HEK293T (cell line): Measurements from ENCODE around the gene MTERF1.

Experiments
- CTCF ChIA-PET: fragments of 350-600 bp; formaldehyde crosslinking; extraction: SDS; loops from one replicate; lab custom pipeline; 2021; ENCODE audit warnings: antibody characterized with exemption, inconsistent platforms; lab: Yijun Ruan, JAX
- POLR2A ChIA-PET: fragments of 350-600 bp; formaldehyde crosslinking; extraction: SDS; loops from one replicate; lab custom pipeline; 2020; ENCODE audit warnings: antibody characterized with exemption, inconsistent platforms; lab: Yijun Ruan, JAX
- DNase-seq: peaks from one replicate; pipeline ENCODE4 v3.0.0; 2012; ENCODE audit warnings: mixed read lengths; ENCODE audit errors: extremely low spot score
- ARNT ChIP-seq: fragments of 450-650 bp; IDR thresholded peaks from 2 replicates; pipeline ENCODE4 v1.6.1; 2017; ENCODE audit warnings: mild to moderate bottlenecking
- BHLHE40 ChIP-seq: fragments of 450-650 bp; IDR thresholded peaks from 2 replicates; pipeline ENCODE4 v1.6.1; 2016; ENCODE audit warnings: mild to moderate bottlenecking, moderate library complexity, borderline replicate concordance
- CTBP1 ChIP-seq: fragments of 450-650 bp; IDR thresholded peaks from 2 replicates; pipeline ENCODE4 v1.6.1; 2016; ENCODE audit warnings: borderline replicate concordance
- ELF4 ChIP-seq: fragments of 450-650 bp; IDR thresholded peaks from 2 replicates; pipeline ENCODE4 v1.6.1; 2017; ENCODE audit warnings: antibody characterized with exemption
- FOXA1 ChIP-seq: fragments of 450-650 bp; IDR thresholded peaks from 2 replicates; pipeline ENCODE4 v1.6.1; 2016; ENCODE audit warnings: mild to moderate bottlenecking
- FOXK2 ChIP-seq: fragments of 450-650 bp; IDR thresholded peaks from 2 replicates; pipeline ENCODE4 v1.6.1; 2016; ENCODE audit warnings: mild to moderate bottlenecking
- FOXM1 ChIP-seq: fragments of 450-650 bp; IDR thresholded peaks from 2 replicates; pipeline ENCODE4 v1.6.1; 2017; ENCODE audit warnings: mild to moderate bottlenecking, borderline replicate concordance
- HDGF ChIP-seq: fragments of 450-650 bp; IDR thresholded peaks from 2 replicates; pipeline ENCODE4 v1.6.1; 2017; ENCODE audit warnings: antibody characterized with exemption, borderline replicate concordance
- L3MBTL2 ChIP-seq: fragments of 450-650 bp; conservative IDR thresholded peaks from 2 replicates; pipeline ENCODE4 v1.6.1; 2016; ENCODE audit warnings: mild to moderate bottlenecking
- LEF1 ChIP-seq: fragments of 450-650 bp; IDR thresholded peaks from 2 replicates; pipeline ENCODE4 v1.6.1; 2017; ENCODE audit warnings: mild to moderate bottlenecking, borderline replicate concordance
- NFRKB ChIP-seq: fragments of 450-650 bp; IDR thresholded peaks from 2 replicates; pipeline ENCODE4 v1.6.1; 2016; ENCODE audit warnings: mild to moderate bottlenecking, moderate library complexity
- SP1 ChIP-seq: fragments of 450-650 bp; IDR thresholded peaks from 2 replicates; pipeline ENCODE4 v1.6.1; 2017
- SUZ12 ChIP-seq: fragments of 450-650 bp; IDR thresholded peaks from 2 replicates; pipeline ENCODE4 v1.6.1; 2016; ENCODE audit warnings: mild to moderate bottlenecking
- TARDBP ChIP-seq: fragments of 450-650 bp; IDR thresholded peaks from 2 replicates; pipeline ENCODE4 v1.6.1; 2016
- ZNF384 ChIP-seq: fragments of 450-650 bp; IDR thresholded peaks from 2 replicates; pipeline ENCODE4 v1.6.1; 2016
- TF ChIP-seq, protein P1 (sequence below): fragments of 450-650 bp; IDR thresholded peaks from 2 replicates; pipeline ENCODE4 v1.6.1; 2016

MTERF1 gene

DNA sequence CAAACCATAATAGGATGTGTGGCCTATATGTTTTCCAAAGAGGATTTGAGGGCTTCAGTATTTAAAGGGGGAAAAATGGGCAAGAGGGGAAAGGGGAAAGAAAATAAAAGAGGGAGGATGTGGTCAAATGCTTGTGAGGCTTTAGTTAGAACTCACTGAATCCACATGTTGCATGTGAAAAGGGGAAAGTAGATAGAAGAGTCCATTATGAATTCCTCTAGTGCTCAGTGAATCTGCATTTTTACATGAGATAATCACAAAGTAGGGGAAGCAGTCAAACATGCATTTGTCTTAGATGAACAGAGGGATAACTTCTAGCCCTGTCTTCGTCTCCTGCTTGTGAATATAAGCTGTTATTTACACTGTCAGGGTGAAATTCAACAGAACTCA lies 35.5 kb upstream of the MTERF1 start:
- ChIA-PET CTCF (interaction anchor here (0.9 kb wide), 1 partner anchor 35 kb away, joined by 3 read pairs; the partner anchor contains the start of gene MTERF1), POLR2A (interaction anchor here (1.1 kb wide), 1 partner anchor 25 kb away, joined by 5 read pairs; the partner anchor contains the start of gene AKAP9)
- DNase-seq: no peak
- TF ChIP-seq FOXM1 (no peak), SP1 (no peak), LEF1 (no peak), CTBP1 (no peak), FOXK2 (no peak), L3MBTL2 (no peak), TARDBP (no peak), HDGF (no peak)

DNA sequence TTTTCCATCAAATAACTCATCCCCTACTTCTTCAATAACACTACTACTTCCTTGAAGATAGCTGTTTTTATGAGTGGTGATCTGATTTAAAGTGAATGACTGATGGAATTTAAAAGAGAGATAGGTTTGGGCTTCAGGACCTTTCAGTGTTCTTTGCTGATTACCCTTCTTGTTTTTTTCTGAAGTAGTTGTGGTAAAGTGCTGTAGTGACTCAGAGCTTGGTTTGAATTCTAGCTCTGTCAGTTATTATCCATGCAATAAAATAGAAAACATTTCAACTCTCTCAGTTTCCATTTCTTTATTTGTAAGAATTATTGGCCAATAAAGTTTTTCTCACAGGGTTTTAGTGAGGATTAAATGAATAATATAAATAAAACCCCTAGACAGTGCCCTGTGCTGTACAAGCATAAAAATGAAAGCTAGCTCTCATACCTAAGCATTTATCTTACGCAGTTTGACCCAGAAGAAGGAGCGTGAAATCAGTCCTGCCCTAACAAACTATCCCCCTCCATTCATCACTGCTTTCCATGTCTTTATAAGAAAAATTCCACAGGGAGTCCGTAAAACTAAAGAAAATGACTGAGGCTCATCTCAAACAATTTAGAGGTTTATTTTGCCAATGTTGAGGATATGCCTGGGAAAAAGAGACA lies 35.0 kb upstream of the MTERF1 start:
- TF ChIP-seq LEF1: no peak
- TF ChIP-seq BHLHE40: no peak
- TF ChIP-seq NFRKB: no peak
- no peak for TF ChIP-seq FOXA1
- no peak for TF ChIP-seq FOXM1
- no peak for TF ChIP-seq HDGF
- TF ChIP-seq ELF4: no peak
- ChIA-PET CTCF (interaction anchor here (0.9 kb wide), 1 partner anchor 35 kb away, joined by 3 read pairs; the partner anchor contains the start of gene MTERF1), POLR2A (interaction anchor here (1.1 kb wide), 1 partner anchor 25 kb away, joined by 5 read pairs; the partner anchor contains the start of gene AKAP9)
- DNase-seq: no peak

DNA sequence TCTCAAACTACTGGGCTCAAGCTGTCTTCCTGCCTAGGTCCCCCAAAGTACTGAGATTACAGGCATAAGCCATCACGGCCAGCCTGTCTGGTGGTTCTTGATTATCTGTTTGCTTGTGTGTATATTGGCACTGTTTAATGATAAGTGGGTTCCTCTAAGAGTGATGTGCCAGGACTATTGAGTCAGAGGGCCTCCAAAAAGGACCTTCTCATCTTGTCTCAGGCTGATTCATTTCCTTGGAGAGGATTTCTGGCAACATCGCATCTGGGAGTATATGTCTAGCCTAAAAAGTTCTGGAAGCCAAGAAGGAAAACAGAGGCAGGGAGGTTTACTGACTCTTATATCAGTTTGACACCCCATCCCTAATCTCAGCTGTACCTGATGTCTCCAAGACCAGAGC lies 33.1 kb upstream of the MTERF1 start:
- TF ChIP-seq, protein P1, sequence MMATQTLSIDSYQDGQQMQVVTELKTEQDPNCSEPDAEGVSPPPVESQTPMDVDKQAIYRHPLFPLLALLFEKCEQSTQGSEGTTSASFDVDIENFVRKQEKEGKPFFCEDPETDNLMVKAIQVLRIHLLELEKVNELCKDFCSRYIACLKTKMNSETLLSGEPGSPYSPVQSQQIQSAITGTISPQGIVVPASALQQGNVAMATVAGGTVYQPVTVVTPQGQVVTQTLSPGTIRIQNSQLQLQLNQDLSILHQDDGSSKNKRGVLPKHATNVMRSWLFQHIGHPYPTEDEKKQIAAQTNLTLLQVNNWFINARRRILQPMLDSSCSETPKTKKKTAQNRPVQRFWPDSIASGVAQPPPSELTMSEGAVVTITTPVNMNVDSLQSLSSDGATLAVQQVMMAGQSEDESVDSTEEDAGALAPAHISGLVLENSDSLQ: no peak
- TF ChIP-seq L3MBTL2 (no peak), FOXA1 (no peak)
- ChIA-PET CTCF (no interaction called here), POLR2A (interaction anchor here (1.1 kb wide), 1 partner anchor 28 kb away, joined by 4 read pairs; no protein-coding TSS in a partner anchor)
- DNase-seq: no peak

DNA sequence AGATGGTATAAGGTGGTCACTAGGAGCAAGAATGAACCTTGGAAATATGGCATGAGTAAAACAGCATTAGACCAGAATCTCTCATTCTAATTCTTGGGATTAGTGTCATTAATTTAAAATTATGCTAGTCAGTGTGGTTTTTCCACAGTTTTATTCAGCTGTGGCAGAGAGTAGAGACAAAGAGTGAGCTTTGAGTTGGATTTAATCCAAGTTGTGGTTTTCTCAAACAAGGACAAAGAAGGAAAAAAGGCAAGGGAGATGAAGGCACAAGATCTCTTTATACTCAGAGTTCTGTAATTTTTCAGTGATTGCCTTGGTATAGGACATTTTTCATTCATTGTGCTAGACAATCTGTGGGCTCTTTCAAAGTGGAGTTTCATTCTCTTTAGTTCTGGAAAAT lies 32.0 kb upstream of the MTERF1 start:
- CTCF ChIA-PET: no interaction called here
- POLR2A ChIA-PET: no interaction called here
- TF ChIP-seq SP1 (no peak), ELF4 (no peak), CTBP1 (no peak), LEF1 (no peak), ARNT (no peak), HDGF (no peak), SUZ12 (no peak), FOXM1 (no peak), BHLHE40 (no peak), TARDBP (no peak), ZNF384 (no peak), NFRKB (no peak), FOXK2 (no peak), L3MBTL2 (no peak), FOXA1 (no peak)
- TF ChIP-seq, protein P1: no peak
- DNase-seq: no peak

DNA sequence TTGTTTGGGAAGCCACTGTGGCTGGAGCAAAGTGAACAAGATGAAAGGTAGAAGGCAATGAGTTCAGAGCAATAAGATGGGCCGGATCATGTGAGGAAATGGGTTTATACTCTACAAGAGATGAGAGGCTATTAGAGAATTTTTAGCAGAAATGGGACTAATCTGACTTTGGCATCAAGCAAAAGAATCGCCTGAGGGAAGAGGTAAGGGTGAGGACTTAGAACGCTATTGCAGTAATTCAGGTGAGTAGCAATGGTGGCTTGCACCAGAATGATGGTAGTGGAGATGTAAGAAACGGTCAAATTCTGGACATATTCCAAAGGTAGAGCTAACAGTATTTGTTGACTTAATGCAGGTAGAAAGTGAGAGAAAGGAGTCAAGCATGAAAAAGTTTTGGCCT lies 30.6 kb upstream of the MTERF1 start:
- TF ChIP-seq NFRKB (no peak), FOXK2 (no peak), SP1 (no peak), LEF1 (no peak), TARDBP (no peak), ARNT (no peak), ZNF384 (no peak), SUZ12 (no peak), CTBP1 (no peak)
- TF ChIP-seq, protein P1: no peak
- ChIA-PET POLR2A (interaction anchor here (0.5 kb wide), 1 partner anchor 1265 kb away, joined by 3 read pairs; no protein-coding TSS in a partner anchor), CTCF (no interaction called here)
- no peak for DNase-seq

DNA sequence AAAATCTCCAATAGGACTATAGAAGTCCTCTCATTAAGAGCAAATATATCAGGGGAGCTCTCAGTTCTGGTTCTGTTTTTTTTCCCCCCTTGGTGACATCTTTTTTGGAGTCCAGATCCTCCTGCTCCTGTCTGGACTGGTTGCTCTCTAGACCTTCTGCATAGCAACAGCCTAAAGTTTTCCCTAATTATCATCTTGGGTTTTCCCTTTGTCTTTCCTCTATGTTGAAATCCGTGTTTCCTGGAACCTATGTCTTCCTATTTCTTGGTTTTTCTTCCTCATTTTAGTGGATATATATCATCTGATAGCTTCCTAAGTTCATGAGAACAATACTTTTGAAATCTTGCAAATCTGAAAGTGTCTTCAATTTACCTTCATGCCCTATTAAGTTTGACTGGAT lies 29.7 kb upstream of the MTERF1 start:
- DNase-seq: no peak
- no peak for TF ChIP-seq CTBP1
- TF ChIP-seq NFRKB: no peak
- TF ChIP-seq, protein P1: no peak
- TF ChIP-seq TARDBP: no peak
- TF ChIP-seq ZNF384: no peak
- TF ChIP-seq BHLHE40: no peak
- no peak for TF ChIP-seq FOXK2
- no peak for TF ChIP-seq L3MBTL2
- TF ChIP-seq FOXA1: no peak
- no peak for TF ChIP-seq ELF4
- TF ChIP-seq LEF1: no peak
- TF ChIP-seq SUZ12: no peak
- no peak for TF ChIP-seq ARNT
- no peak for TF ChIP-seq HDGF
- no peak for TF ChIP-seq FOXM1
- no peak for TF ChIP-seq SP1
- ChIA-PET POLR2A (interaction anchor here (0.7 kb wide), 1 partner anchor 30 kb away, joined by 3 read pairs; the partner anchor contains the start of gene MTERF1), CTCF (no interaction called here)
